ENCODE data around the gene PARN. TPM values are rescaled to one million over a fixed set of nuclear protein-coding genes. Genes with fewer than 3 reads are reported as not detected.

The PARN gene
- 17.3 and 18.6 TPM in 2 replicates for total RNA-seq

DNA sequence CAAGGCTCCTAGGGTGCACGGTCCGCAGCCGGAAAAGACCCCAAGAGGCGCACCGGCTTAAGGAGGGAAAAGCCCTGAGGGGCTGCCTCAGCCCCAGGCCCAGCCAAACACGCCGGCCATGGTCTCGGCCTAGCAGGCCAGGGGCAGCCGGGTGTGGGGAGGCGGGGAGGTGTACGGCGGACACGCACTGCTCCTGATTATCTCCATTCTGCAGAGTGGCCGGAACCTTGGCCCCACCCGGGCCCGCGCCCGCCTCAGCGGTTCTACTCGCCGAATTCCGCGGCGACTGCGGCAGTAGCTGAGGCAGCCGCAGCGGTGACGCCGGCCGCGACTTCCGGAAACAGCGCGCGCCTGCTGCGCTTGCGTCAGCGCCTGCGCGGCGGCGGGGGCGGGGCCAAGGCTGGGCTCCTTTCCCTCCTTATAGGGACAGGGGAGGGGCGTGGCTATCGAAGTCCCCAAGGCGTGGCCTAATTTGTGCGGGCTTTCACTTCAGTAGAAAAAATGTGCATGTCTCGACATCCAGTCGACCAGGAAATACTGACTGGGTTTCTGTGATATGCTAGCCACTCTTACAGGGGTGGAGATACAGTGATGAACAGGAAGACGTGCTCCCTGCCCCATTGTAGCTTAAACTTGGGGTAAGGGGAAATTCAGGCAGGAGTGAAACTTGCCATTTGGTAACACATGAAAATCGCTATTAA lies at the start of gene PARN:
TSS of gene PARN (minus strand) at position 342 of the 701 bp plus-strand sequence. CDS start at position 207, 135 bp downstream.

GRCh38 chr16:14632693-14633569 lies 2.9 kb upstream of the PARN start, which contains the start of gene BFAR:
Gene BFAR, plus strand, starts transcription at chr16:14632951. Its CDS starts 11,396 bp downstream, at chr16:14644347.

Other genes starting within 250 kb of the PARN start
- 97.1 and 97.9 TPM in 2 replicates for gene BFAR, start 2.7 kb upstream of the PARN start, total RNA-seq
- not detected in 2 replicates for gene PLA2G10, start 64.0 kb upstream of the PARN start, total RNA-seq
- gene NPIPA3, start 73.2 kb upstream of the PARN start, total RNA-seq = 0.13 TPM in 1 of 2 replicates, not detected in the other
- 0.13 TPM in 1 of 2 replicates, not detected in the other for gene NPIPA2, start 112.3 kb upstream of the PARN start, total RNA-seq
- gene NOMO1, start 203.5 kb upstream of the PARN start, total RNA-seq = 92.2 and 98.7 TPM in 2 replicates

Measured in mesangial cell (primary cell).